Fibroblast of the aortic adventitia (primary cell): Measurements from ENCODE around the gene PNPLA7. TPM values are rescaled to one million over a fixed set of nuclear protein-coding genes. Genes with fewer than 3 reads are reported as not detected.
A peak's percentile ranks its signal among the peaks of the same experiment; 100 is the strongest.

Experiments used
- DNase-seq: peaks from one replicate; pipeline ENCODE4 v3.0.0-alpha.2; 2010; ENCODE audit warnings: low read depth
- H3K4me3 ChIP-seq: 2 replicates; pipeline ENCODE4 v1.5.1; 2011; ENCODE audit warnings: low read depth, mild to moderate bottlenecking, control low read depth, low read length, moderate library complexity
- total RNA-seq: library from RNA; depleted of rRNA; stranded (reverse); fragments of >200 nt; gene quantifications from 2 replicates; pipeline ENCODE4 v1.2.3, GENCODE V29; 2012; ENCODE audit warnings: low replicate concordance
- TF ChIP-seq, protein P1 (sequence below): IDR thresholded peaks from 2 replicates; pipeline ENCODE4 v1.5.1; 2011; ENCODE audit warnings: mild to moderate bottlenecking, low read length, control low read depth, inconsistent platforms; ENCODE audit not compliant: insufficient read depth

The PNPLA7 gene
- total RNA-seq, 1 donor: 0.81 TPM

DNA sequence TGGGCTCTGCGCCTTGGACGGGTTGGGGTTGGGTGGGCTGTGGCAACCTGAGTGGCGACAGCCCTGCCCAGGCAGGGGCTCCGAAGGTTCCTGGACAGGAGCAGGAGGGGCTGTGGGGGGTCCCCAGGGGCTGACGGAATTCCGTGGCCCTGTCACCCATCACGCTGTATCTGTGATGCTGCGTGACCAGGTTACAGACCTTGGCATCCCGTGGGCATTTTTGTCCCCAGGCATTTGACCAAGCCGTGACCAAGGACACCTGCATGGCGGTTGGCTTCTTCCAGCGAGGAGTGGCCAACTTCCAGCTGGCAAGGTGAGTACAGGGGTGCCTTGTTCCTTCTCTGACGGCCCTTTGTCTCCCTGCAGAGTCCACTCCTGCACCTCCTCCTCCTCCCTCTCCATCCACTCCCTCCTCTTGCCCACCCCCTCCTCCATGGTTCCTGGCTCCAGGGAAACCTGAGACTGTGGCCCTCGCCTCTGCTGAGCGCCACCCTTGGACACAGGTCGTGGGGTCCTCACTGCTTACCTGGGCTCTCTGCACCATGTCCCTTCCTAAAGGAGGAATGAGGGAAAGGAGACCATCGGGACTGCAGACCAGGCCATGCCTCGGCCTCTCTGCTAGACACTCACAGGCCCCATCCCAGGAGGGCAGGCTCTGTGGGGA is 124.1 kb downstream of the PNPLA7 start:
- H3K4me3 ChIP-seq: no peak overlapping the region
- no peak for DNase-seq
- TF ChIP-seq, protein P1, sequence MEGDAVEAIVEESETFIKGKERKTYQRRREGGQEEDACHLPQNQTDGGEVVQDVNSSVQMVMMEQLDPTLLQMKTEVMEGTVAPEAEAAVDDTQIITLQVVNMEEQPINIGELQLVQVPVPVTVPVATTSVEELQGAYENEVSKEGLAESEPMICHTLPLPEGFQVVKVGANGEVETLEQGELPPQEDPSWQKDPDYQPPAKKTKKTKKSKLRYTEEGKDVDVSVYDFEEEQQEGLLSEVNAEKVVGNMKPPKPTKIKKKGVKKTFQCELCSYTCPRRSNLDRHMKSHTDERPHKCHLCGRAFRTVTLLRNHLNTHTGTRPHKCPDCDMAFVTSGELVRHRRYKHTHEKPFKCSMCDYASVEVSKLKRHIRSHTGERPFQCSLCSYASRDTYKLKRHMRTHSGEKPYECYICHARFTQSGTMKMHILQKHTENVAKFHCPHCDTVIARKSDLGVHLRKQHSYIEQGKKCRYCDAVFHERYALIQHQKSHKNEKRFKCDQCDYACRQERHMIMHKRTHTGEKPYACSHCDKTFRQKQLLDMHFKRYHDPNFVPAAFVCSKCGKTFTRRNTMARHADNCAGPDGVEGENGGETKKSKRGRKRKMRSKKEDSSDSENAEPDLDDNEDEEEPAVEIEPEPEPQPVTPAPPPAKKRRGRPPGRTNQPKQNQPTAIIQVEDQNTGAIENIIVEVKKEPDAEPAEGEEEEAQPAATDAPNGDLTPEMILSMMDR: no peak

DNA sequence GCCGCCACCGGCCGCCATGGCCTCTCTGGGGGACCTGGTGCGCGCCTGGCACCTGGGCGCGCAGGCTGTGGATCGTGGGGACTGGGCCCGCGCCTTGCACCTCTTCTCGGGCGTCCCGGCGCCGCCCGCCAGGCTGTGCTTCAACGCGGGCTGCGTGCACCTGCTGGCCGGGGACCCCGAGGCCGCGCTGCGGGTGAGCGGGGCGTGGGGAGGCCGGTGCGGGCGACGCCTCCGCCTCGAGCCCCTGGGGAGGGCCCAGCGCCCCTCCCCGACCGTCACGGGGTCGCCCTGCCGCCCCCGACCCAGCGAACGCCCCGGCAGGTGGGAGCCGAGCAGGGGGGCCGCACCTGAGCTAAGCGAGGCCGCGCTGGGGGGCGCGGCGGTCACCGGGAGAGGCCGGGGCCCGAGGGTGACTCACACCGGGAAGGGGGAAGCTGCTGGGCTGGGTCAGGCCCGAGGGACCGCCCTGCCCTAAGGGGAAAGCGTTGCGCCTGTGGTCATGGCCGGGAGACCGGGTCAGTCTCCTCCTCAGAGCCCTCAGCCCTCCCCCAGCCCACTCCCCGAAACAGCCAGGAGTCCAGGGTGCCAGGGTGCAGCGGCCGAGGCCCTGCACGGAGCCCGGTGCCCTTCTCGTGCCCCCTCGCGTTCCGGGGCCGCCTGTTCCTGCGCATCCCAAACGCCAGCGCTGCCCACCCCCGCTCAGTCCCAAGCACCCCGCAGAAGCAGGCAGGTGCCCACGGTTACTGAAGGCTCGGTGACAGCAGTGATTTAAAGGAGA is 126.5 kb downstream of the PNPLA7 start:
- peak overlapping the region; percentile 61 for H3K4me3 ChIP-seq
- no peak for DNase-seq
- TF ChIP-seq, protein P1: no peak

DNA sequence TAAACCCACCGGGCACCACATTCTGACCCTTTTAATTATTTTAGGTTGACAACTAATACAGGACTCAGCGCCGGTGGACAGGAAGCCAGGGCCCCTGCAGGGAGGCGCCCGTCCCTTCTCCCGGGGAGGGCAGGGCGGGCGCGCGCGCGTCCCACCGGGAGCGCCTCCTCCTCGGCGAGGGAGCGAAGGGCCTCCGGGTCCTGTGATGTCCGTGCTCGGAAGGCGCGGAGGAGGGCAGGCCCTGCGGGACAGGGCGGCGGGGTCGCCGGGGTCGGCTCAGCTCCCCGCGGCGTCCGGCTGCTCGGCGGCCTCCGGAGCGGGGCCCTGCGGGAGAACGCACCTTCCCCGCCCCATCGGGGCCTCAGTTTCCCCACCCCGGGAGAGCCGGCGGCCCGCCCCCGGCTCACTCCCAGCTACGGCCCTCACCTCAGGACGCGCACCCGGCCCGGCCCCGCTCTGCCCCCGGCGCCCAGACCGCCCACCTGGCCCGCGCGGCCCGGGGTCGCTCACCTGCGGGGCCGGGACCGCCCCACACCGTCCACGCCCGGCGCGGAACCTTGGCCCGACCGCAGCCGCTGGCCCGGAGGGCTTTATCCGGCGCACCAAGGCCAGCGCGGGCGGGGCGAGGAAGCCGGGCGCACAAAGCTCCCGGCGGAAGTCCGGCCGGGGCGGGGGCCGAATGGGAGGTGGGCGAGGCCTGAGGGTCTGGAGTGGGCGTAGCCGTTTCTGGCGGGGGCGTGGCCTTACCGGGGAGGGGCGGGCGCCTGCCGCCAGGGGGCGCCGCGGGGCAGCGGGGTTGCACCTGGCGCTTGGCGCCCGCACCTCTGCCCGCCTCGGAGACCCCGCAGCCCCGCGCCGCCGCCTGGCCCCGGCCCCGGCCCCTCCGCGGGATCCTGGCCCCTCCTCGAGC is 127.3 kb downstream of the PNPLA7 start, which contains the start of the genes EXD3 and NOXA1:
EXD3 (minus strand) TSS at position 559 of the 910 bp plus-strand sequence. CDS start 27,805 bp downstream, outside the sequence.
NOXA1 (plus strand) TSS at position 790 of the 910 bp plus-strand sequence. CDS start 137 bp downstream, outside the sequence.
- DNase-seq: peak; percentile 89
- peak within 1 kb of the TSS; percentile 82 for H3K4me3 ChIP-seq
- TF ChIP-seq, protein P1: peak; percentile 53

DNA sequence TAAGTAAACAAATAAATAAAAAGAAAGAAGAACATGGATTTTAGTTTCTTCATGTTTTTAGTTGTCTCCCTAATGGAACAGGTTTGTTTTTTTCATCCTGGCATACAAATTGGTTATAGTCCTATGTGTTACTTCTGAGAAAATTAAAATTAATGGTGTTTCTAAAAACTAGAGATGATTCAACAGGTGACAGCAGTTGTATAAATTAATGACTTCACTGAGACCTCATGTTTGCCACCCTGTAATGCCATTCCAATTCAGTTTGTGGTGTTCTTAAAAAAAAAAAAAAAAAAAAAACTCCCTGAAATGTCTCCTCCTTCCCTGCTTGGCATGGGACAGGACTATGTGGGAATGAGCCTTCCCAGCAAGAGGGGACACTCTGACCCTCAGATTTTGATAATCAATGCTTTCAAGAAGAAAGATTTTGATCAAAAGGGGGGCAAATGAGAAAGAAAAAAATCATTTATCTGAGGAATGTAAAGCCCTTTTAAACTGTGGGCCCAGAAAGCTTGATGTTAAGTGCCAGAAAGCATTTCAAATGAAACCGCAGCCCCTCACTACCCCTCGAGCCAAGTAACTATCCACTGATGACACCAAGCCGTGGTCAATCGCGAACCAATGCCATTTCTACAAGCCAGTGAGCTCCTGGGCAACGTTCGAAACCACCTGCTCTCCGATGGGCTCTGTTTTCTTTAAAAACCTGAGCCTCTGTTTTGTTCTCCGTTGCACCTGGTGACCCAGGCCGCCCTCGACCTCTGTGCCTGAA is 128.2 kb downstream of the PNPLA7 start:
- H3K4me3 ChIP-seq: peak overlapping the region; percentile 82
- DNase-seq: no peak
- TF ChIP-seq, protein P1: no peak

DNA sequence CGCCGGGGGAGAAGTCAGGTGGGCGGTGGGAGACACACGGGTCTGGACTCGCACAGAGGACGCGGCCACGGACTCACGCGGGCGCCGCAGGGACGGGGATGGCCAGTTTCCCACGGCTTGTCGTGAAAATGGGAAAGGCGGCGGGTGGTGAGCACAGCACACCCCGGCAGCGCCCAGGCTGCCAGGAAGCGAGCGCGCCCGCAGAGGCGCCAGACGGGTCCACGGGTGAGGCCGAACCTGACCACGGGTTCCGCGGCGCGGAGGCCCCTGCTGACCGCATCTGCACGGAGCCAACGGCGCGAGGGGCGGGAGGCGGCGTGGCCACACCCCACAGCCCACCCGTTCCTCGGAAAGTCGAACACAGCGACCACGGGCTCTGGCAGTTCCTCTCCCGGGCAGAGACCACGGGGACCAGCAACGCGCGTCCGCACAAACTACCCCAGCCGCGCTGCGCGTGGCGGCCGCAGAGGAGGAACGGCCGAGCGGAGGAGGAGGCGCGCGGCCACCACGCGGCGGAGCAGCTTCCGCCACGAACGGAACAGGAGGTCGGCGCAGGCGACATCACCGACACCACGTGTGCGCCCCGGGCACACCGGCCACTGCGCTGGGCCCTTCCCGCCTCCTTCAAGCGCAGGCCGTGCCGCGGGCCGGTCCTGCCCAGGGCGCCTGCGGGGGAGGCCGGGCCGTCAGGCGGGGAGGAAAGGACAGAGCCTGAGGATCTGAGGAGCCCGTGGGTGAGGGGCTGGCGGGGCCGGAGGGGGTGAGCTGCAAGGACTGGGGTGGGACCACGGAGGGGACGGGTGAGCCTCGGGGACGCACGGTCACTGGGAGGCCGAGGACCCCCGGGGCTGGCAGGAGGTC is 132.8 kb downstream of the PNPLA7 start:
- TF ChIP-seq, protein P1: no peak
- peak overlapping the region; percentile 13 for H3K4me3 ChIP-seq
- DNase-seq: no peak
